RPMI8226 (cell line): ENCODE measurements around the gene FLVCR2.

Source experiments
- DNase-seq: peaks from one replicate; pipeline ENCODE4 v3.0.0-alpha.2; 2015

FLVCR2 gene

DNA sequence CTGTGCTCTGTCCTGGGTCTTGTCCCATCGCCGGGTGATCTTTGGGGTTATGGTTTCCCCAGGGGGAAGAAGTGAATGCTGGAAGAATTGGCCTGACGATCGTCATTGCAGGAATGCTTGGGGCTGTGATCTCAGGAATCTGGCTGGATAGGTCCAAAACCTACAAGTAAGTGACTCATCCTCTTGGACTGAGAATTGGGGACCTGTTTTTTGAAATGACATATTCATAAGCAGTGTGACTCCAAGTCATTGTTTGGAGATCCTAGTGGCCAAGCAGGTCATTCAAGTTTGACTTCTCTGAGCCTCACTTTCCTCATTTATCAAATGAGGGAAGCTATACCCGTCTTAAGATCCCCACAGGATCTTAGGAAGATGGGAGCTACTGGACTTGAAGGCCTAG is 56.4 kb downstream of the FLVCR2 start:
- DNase-seq, result no peak

GRCh38 chr14:75636100-75636692 is 57.8 kb downstream of the FLVCR2 start:
- DNase-seq, result no peak

DNA sequence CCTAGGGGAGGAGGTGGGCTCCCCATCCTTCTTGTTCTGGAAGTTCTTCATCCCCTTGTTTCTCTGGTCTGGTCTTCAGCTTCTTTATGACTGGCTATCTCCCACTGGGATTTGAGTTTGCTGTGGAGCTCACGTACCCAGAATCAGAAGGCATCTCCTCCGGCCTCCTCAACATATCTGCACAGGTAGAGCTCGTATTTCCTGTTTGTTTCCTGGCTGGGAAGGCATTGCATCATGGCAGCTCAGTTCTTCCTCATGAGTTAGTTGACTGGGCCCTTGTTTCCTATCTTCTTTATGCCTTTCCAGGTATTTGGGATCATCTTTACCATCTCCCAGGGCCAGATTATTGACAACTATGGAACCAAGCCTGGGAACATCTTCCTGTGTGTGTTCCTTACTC is 62.5 kb downstream of the FLVCR2 start:
- DNase-seq, result no peak

DNA sequence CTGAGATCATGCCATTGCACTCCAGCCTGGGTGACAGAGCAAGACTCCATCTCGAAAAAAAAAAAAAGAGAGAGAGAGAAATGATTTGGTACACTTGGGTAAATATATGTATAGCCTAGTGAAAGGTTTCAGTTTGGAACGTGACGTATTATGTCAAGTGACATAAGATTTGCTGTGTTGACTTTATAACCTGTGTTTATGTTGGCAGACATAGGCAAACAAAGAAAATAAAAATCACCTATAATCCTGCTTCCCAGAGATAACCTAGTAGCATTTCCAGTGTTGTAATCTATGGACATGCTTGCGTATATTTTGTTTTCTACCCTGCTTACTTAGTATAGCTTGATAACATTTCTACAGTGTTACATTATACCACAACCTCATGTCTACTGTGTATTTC is 65.6 kb downstream of the FLVCR2 start:
- no peak for DNase-seq

- no peak for DNase-seq
Observed at GRCh38 chr14:75645056-75645455, 66.6 kb downstream of the FLVCR2 start.

DNA sequence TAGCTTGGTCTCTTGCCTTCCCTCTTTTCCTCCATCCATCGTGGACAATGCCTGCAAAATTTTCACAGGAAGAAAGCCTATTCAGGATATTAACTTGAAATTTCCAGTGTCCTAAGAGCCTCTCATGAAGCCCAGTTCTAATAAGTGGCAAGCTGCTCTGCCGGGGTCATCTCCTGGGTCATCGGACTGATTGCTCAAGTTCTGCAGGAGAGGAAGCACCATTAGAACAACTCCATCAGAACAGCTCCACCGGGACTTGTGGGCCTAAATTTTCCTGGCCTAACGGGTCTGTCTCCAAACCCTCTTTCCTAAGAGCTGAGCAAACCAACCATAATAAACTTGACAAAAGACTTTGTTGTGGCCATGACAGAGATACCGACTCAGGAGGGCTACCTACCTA is 68.3 kb downstream of the FLVCR2 start:
- no peak for DNase-seq

- no peak for DNase-seq
Observed at GRCh38 chr14:75647640-75648039, 69.2 kb downstream of the FLVCR2 start.

DNA sequence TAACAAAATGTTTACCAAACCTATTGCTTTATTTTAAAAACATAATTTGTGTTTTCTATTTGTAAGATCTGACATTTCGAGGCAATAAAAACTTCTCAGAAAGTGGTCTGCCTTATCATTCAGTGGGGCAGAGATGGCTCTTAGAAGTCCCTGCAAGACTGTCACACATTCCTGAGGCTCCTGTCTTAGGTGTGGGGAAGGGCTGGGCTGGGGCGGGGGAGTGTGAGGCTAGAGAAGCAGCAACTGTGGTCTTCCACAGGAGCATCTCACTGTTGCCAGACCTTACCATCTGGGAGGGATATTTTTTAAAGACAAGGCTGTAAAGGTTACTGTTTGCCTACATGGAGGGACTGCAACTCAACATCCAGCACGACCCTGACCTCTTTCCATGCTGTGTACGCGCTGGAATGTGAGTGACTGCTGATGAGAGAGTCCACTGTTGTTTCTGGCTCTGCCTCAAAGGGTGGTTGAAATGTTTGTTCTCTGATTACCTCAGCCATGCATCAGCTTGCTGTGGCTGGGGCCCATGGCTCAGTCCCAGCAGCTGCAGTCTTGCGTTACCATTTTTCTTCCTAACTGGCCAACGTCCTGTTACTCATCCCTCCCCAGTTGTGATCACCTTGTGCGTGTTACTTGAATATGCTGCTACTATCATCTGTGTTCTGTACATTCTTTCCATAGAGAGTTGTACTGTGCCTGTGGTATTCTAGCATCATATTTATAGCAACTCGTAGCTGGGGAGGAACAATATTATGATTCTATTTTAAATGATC is 69.8 kb downstream of the FLVCR2 start:
- no peak for DNase-seq

DNA sequence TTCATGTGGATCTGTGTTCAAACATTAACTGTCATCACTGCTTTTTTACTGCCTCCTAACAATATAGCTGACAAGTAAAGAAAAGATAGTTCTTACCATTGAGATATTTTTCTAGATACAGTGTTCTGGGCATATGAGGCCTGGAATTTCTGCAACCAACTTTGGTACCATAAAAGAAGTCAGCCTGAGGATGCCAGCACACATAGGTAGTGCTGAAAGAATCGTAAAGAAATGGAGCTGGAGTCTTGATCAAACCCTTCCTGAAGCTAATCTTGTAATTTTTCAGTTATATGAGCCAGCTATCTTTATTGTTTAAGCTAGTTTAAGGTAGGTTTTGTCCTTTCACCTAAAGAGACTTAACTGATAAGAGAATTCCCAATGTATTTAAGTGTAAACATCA is 70.9 kb downstream of the FLVCR2 start:
- no peak for DNase-seq

- no peak for DNase-seq
Observed at GRCh38 chr14:75649773-75650172, 71.4 kb downstream of the FLVCR2 start.

DNA sequence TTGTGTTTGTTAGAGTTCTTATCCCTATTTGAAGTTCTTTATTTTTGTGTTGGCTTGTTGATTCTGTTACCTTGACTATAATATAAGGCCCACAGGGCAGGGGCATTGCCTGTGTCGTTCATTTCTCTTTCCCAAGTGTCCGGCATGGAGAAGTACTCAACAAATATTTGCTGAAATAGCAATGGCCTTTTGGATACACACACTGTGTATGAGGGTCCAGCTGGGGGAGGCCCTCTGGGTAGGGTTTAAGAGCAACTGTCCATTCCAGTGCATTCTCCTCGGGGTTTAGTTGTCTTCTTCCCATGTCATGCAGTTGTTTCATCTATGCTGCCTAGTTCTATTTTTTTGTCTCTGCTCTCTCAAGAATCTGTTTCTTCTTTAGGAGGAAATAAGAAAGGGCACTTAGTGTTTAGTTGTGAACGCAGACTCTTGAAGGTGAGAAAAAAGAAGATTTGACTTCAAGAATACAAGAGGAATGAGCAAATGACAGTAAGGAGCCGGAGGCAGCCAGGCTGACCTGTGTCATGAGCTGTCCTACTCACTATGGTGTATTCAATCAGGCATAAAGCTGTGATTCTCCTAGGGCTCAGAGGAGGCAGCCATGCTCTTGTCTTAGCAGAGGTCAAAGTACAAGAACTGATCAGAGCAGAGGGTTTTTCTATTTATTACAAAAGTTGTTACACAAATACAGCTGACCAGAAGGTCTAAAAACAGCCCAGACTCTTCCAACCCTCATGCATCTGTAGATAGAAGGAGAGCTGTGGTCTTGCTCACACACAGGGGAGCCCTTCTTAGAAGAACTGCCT is 72.0 kb downstream of the FLVCR2 start:
- no peak for DNase-seq

GRCh38 chr14:75653563-75653962 is 75.1 kb downstream of the FLVCR2 start:
- no peak for DNase-seq

DNA sequence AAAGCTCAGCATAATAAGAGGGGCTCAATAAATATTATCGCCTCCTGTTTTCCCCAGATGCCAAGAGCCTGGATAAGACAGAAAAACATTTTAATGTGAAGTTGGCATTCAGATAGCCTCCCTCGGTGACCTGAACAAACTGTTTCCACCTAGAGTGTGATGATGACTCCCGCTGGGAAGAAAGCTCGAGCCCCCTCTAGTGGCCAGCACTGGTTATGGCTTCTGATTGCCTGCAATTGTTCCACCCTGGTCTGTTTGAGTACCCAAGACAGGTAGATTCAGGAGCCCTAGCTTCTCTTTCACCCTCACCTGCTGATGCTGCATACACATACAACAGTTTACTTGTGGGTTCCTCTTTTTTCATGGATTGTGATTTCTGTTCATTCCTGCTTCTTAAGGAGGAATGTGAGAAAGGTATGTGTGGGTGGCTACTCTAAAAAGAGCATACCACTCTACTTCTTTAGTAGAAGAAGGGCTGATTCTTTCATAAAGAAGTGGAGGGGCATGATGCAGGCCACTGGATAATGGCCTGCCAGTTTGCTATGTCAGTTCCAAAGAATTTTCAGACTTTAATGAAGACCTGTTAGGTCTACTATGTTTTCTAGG is 75.8 kb downstream of the FLVCR2 start:
- DNase-seq, result peak; percentile 55

DNA sequence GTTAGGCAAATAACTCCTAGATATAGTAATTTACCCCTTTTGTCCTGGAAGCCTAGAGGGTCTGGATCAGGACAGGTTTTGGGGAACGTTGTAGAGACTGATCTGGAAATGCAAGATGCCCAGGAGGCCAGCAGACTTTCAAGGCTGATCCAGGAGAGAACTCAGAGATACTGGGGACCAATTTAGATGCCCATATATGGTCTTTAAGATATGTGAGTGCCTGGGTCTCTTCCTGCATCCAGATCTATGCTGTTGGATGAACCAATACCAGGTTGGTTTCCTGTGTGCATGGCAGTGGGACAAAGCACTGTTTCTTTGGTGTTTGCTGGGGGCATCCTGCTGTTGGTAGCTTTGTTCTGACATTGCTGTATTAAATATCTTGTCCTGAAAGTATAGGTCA is 76.8 kb downstream of the FLVCR2 start:
- DNase-seq, result no peak

- no peak for DNase-seq
Observed at GRCh38 chr14:75657331-75657730, 78.9 kb downstream of the FLVCR2 start.

DNA sequence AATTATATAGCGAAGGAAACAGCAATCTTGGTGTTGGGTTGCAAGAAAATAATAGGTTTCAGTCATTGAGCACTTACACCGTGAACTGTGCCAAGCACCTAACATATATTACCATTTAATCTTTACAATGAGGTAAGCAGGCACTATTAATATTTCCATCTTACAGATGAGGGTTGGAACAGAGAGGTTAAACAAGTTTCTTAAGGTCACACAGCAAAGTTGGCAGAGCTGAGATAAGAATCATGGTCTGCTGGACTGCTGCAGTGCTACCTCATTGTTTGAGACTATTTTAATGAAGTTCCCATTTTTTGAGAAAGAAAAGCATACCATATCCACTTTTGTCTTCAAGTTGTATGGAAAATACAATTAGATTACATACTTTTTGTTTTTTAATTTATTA is 80.5 kb downstream of the FLVCR2 start:
- no peak for DNase-seq

- DNase-seq, result no peak
Observed at GRCh38 chr14:75660238-75660629, 81.8 kb downstream of the FLVCR2 start.

GRCh38 chr14:75660630-75661498 is 82.4 kb downstream of the FLVCR2 start, which contains the start of the genes ERG28 and TTLL5:
ERG28 (minus strand) TSS chr14:75660876; CDS start chr14:75657502, 3,374 bp downstream.
TTLL5 (plus strand) TSS chr14:75661246; CDS start chr14:75663150, 1,904 bp downstream.
- peak; percentile 95 for DNase-seq

GRCh38 chr14:75661499-75661814 is 83.0 kb downstream of the FLVCR2 start:
- DNase-seq, result no peak

DNA sequence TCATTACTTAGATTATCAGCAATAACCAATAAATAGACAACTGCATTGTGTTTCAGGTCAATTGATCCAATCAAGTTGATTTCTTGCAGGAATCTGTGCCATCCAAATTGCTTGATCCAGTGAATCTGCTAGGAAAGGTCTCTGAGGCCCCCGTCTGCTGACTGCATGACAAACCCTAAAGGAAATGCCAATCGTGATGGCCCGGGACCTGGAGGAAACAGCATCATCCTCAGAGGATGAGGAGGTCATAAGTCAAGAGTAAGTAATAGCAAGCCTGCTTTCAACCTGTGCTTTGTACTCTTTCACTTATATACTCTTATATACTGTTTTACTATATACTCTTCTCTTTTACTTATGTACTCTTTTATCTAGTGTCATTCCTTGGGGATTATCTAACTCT is 84.5 kb downstream of the FLVCR2 start:
- no peak for DNase-seq

GRCh38 chr14:75667099-75667765 is 88.8 kb downstream of the FLVCR2 start:
- no peak for DNase-seq
